ENCODE measurements around the gene TNFRSF6B.

DNA sequence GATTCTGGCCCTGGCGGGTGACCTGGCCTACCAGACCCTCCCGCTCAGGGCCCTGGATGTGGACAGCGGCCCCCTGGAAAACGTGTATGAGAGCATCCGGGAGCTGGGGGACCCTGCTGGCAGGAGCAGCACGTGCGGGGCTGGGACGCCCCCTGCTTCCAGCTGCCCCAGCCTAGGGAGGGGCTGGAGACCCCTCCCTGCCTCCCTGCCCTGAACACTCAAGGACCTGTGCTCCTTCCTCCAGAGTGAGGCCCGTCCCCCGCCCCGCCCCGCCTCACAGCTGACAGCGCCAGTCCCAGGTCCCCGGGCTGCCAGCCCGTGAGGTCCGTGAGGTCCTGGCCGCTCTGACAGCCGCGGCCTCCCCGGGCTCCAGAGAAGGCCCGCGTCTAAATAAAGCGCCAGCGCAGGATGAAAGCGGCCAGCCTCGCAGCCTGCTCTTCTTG lies 42.3 kb downstream of the TNFRSF6B start:
- TF ChIP-seq, protein P1, sequence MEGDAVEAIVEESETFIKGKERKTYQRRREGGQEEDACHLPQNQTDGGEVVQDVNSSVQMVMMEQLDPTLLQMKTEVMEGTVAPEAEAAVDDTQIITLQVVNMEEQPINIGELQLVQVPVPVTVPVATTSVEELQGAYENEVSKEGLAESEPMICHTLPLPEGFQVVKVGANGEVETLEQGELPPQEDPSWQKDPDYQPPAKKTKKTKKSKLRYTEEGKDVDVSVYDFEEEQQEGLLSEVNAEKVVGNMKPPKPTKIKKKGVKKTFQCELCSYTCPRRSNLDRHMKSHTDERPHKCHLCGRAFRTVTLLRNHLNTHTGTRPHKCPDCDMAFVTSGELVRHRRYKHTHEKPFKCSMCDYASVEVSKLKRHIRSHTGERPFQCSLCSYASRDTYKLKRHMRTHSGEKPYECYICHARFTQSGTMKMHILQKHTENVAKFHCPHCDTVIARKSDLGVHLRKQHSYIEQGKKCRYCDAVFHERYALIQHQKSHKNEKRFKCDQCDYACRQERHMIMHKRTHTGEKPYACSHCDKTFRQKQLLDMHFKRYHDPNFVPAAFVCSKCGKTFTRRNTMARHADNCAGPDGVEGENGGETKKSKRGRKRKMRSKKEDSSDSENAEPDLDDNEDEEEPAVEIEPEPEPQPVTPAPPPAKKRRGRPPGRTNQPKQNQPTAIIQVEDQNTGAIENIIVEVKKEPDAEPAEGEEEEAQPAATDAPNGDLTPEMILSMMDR (IDR thresholded peaks at IDR 0.05) = no peak
- no peak for TF ChIP-seq TCF7L2 (IDR thresholded peaks at IDR 0.05; ENCODE audit: low read depth, low read length)
- no peak for TF ChIP-seq POLR2AphosphoS5 (IDR thresholded peaks at IDR 0.05; ENCODE audit: low read depth, low read length)
- TF ChIP-seq REST (IDR thresholded peaks at IDR 0.05; ENCODE audit: insufficient read depth in 1 of 2, low read depth in 2 of 2, low read length in 1 of 2) = no peak
- peak; percentile 65; the same call in 1 of the 2 replicates for TF ChIP-seq SIN3A (IDR thresholded peaks at IDR 0.05; ENCODE audit: borderline replicate concordance, insufficient read depth, low read depth, low read length)

Measured in Panc1 (cell line).